DND-41 (cell line): ENCODE measurements around the gene CPNE1.

Source experiments
- ATAC-seq: fragments of 200-7000 bp; cut with Tn5 transposase; 3 replicates; pipeline ENCODE4 v1.9.1; 2021; ENCODE audit warnings: low read depth; ENCODE audit not compliant: insufficient read depth
- DNase-seq: peaks from one replicate; pipeline ENCODE4 v3.0.0-alpha.2; 2020
- H2AFZ ChIP-seq: 2 replicates; pipeline ENCODE4 v1.6.0; 2012; ENCODE audit warnings: low read depth, low read length
- H3K27ac ChIP-seq: 2 replicates; pipeline ENCODE4 v1.5.1; 2012; ENCODE audit warnings: low read length, inconsistent platforms
- H3K27me3 ChIP-seq: fragments of 200-600 bp; sonication (generic); 2 replicates; pipeline ENCODE4 v1.6.0; 2012; ENCODE audit warnings: low read length, mild to moderate bottlenecking, inconsistent platforms; ENCODE audit not compliant: insufficient read depth, poor library complexity
- H3K36me3 ChIP-seq: 2 replicates; pipeline ENCODE4 v1.5.1; 2012; ENCODE audit warnings: low read length, inconsistent platforms; ENCODE audit not compliant: insufficient read depth
- H3K4me1 ChIP-seq: 2 replicates; pipeline ENCODE4 v1.5.1; 2012; ENCODE audit warnings: mild to moderate bottlenecking, low read length; ENCODE audit not compliant: insufficient read depth
- H3K4me2 ChIP-seq: 2 replicates; pipeline ENCODE4 v1.6.0; 2012; ENCODE audit warnings: mild to moderate bottlenecking, moderate library complexity, low read length, inconsistent platforms; ENCODE audit not compliant: insufficient read depth
- H3K4me3 ChIP-seq, 2 experiments: fragments of 200-600 bp in 1 of 2; shearing (Covaris generic) in 1 of 2; 2 replicates each; pipeline ENCODE4 v1.5.1; 2012 to 2016; ENCODE audit warnings: inconsistent platforms in 2 of 2, low read length in 2 of 2, mild to moderate bottlenecking in 2 of 2, low read depth in 1 of 2, moderate library complexity in 1 of 2
- H3K79me2 ChIP-seq: 2 replicates; pipeline ENCODE4 v1.6.0; 2012; ENCODE audit warnings: low read length, inconsistent platforms; ENCODE audit not compliant: insufficient read depth
- H3K9ac ChIP-seq: 2 replicates; pipeline ENCODE4 v1.6.0; 2012; ENCODE audit warnings: low read depth, mild to moderate bottlenecking, inconsistent platforms, low read length, moderate library complexity
- H3K9me3 ChIP-seq: 2 replicates; pipeline ENCODE4 v1.5.1; 2012; ENCODE audit warnings: low read length, moderate library complexity, mild to moderate bottlenecking, inconsistent platforms; ENCODE audit not compliant: insufficient read depth, severe bottlenecking
- H4K20me1 ChIP-seq: 2 replicates; pipeline ENCODE4 v1.6.0; 2012; ENCODE audit warnings: low read length; ENCODE audit not compliant: insufficient read depth
- EZH2 ChIP-seq: IDR thresholded peaks from 3 replicates; pipeline ENCODE4 v1.6.1; 2012; ENCODE audit warnings: borderline replicate concordance, low read depth, mild to moderate bottlenecking, moderate library complexity, low read length, inconsistent platforms; ENCODE audit not compliant: severe bottlenecking
- TF ChIP-seq, protein P1 (sequence below): IDR thresholded peaks from 2 replicates; pipeline ENCODE4 v1.5.1; 2012; ENCODE audit warnings: borderline replicate concordance, low read length, moderate library complexity, mild to moderate bottlenecking; ENCODE audit not compliant: poor library complexity, severe bottlenecking; ENCODE audit errors: extremely low read depth

CPNE1 gene

DNA sequence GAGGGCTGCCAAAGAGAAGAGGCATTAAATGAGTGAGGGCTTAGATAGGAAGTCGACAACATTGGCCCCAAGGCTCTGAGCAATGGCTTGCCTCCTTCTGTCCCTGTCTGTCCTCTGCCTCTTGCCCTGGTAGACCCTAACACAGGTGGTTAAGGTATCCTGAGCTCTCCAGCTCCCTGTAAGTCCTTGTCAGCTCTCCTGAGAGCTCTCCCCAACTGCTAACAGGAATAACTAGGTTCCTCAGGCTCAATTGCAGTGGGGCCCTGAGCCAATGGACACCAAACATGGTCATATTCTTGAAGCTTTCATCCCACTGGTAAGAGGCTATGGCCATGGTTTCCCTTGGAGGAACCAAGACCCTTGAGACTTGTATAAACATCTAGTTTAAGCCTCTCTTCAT, 5.0 kb upstream of the CPNE1 start:
- H3K9me3 ChIP-seq, result no peaks in the 10 kb centered on the region
- no peak overlapping the region for H3K4me2 ChIP-seq
- H4K20me1 ChIP-seq, result no peaks in the 10 kb centered on the region
- no peak for DNase-seq
- H2AFZ ChIP-seq, result no peak overlapping the region
- ATAC-seq, result no peak
- H3K79me2 ChIP-seq, result peaks cover 4% of the 10 kb centered on the region
- no peak overlapping the region for H3K9ac ChIP-seq
- H3K4me1 ChIP-seq, result peaks cover 4% of the 10 kb centered on the region
- peaks cover 53% of the 10 kb centered on the region for H3K36me3 ChIP-seq
- H3K4me3 ChIP-seq, result no peak overlapping the region
- TF ChIP-seq, protein P1, sequence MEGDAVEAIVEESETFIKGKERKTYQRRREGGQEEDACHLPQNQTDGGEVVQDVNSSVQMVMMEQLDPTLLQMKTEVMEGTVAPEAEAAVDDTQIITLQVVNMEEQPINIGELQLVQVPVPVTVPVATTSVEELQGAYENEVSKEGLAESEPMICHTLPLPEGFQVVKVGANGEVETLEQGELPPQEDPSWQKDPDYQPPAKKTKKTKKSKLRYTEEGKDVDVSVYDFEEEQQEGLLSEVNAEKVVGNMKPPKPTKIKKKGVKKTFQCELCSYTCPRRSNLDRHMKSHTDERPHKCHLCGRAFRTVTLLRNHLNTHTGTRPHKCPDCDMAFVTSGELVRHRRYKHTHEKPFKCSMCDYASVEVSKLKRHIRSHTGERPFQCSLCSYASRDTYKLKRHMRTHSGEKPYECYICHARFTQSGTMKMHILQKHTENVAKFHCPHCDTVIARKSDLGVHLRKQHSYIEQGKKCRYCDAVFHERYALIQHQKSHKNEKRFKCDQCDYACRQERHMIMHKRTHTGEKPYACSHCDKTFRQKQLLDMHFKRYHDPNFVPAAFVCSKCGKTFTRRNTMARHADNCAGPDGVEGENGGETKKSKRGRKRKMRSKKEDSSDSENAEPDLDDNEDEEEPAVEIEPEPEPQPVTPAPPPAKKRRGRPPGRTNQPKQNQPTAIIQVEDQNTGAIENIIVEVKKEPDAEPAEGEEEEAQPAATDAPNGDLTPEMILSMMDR, result no peak
- TF ChIP-seq EZH2, result no peak
- no peak overlapping the region for H3K27ac ChIP-seq
- no peaks in the 10 kb centered on the region for H3K27me3 ChIP-seq

DNA sequence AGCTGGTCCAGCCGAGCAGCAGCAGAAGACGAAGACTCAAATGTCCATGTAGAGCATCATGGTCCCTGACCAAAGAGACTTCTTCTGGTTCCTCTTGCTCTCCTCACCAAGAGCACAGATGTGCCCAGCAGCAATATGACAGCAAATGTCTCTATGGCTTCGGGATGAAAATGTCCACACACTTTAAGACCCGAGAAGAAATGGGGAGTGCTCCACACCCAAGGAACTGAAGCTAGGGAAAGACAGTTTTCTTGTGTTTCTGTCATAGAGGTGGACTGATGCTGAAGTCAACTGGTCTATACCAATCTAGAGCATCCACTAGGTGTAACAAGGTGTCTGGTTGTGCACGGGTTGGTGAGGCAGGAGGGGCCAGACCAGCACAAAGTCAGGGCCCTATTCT, 4.5 kb upstream of the CPNE1 start:
- TF ChIP-seq EZH2, result no peak
- TF ChIP-seq, protein P1, result no peak
- H3K36me3 ChIP-seq, result peaks cover 51% of the 10 kb centered on the region
- no peak overlapping the region for H3K9ac ChIP-seq
- H3K4me2 ChIP-seq, result no peak overlapping the region
- no peaks in the 10 kb centered on the region for H3K27me3 ChIP-seq
- DNase-seq (peak; percentile 2), ATAC-seq (no peak)
- H3K27ac ChIP-seq, result no peak overlapping the region
- no peak overlapping the region for H3K4me3 ChIP-seq
- H4K20me1 ChIP-seq, result peaks cover 2% of the 10 kb centered on the region; the same call in 1 of the 2 replicates
- H3K79me2 ChIP-seq, result peaks cover 8% of the 10 kb centered on the region
- H3K4me1 ChIP-seq, result peaks cover 4% of the 10 kb centered on the region
- H3K9me3 ChIP-seq, result no peaks in the 10 kb centered on the region
- H2AFZ ChIP-seq, result no peak overlapping the region

DNA sequence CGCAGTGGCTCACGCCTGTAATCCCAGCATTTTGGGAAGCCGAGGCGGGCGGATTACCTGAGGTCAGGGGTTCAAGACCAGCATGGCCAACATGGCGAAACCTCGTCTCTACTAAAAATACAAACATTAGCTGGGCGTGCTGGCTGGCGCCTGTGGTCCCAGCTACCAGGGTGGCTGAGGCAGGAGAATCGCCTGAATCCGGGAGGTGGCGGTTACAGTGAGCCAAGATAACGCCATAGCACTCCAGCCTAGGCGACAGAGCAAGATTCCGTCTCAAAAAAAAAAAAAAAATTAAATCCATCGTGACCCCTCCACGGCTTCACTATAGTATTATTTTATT, 1.2 kb upstream of the CPNE1 start:
- Histone ChIP-seq H4K20me1 (peaks cover 34% of the 10 kb centered on the region), H3K4me2 (no peak overlapping the region), H3K4me1 (peaks cover 33% of the 10 kb centered on the region), H3K9ac (no peak overlapping the region), H3K27ac (no peak overlapping the region), H3K27me3 (no peaks in the 10 kb centered on the region), H3K9me3 (no peaks in the 10 kb centered on the region), H3K79me2 (peaks cover 42% of the 10 kb centered on the region), H3K4me3 (no peak overlapping the region), H2AFZ (no peak overlapping the region), H3K36me3 (peaks cover 27% of the 10 kb centered on the region)
- DNase-seq, result no peak
- ATAC-seq, result no peak
- TF ChIP-seq, protein P1, result no peak
- no peak for TF ChIP-seq EZH2
